ENCODE measurements around the gene TCF7L1.
"Not testable (repeated sequence)": the region's sequence is repeated elsewhere in the genome, so short reads cannot be mapped to it uniquely, and the experiment has no call there.

The TCF7L1 gene, protein sequence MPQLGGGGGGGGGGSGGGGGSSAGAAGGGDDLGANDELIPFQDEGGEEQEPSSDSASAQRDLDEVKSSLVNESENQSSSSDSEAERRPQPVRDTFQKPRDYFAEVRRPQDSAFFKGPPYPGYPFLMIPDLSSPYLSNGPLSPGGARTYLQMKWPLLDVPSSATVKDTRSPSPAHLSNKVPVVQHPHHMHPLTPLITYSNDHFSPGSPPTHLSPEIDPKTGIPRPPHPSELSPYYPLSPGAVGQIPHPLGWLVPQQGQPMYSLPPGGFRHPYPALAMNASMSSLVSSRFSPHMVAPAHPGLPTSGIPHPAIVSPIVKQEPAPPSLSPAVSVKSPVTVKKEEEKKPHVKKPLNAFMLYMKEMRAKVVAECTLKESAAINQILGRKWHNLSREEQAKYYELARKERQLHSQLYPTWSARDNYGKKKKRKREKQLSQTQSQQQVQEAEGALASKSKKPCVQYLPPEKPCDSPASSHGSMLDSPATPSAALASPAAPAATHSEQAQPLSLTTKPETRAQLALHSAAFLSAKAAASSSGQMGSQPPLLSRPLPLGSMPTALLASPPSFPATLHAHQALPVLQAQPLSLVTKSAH

GRCh38 chr2:85132834-85133637, at the start of gene TCF7L1:
Gene TCF7L1 (plus strand): TSS chr2:85133392. CDS start chr2:85133685, 293 bp downstream.
- no peak for DNase-seq (ENCODE audit: low read depth)

DNA sequence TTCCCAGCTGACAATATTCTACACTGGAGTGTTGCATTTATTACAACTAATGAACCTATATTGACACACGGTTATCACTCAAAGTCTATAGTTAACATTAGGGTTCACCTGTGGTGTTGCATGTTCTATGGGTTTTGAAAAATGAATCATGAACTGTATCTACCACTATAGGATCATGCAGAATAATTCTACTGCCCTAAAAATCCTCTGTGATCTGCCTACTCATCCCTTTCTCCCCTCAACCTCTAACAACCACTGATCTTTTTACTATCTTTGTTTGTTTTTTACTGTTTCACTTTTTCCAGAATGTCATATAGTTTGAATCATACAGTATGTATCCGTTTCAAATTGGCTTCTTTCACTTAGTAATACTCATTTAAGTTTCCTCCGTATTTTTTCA, 47.6 kb upstream of the TCF7L1 start:
- no peak for DNase-seq (ENCODE audit: low read depth)

DNA sequence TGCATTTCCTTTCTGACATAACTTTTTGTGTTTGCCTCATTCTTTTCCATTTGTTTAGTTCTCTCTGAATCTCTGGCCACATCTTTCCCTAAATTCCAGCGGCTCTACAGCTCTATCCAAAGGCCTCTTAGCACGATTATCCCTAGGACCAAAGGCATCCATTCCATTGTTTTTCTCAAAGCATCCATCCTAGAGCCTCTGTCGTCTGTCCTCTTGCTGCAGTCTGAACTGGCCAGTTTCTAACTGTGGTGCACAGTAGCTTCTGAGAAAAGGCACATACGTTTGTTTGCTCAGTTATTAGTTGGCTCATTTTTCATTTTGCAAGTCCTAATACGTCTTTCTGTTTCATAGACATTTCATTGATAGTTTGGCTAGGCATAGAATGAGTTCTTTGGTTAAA, 45.7 kb upstream of the TCF7L1 start:
- no peak for DNase-seq (ENCODE audit: low read depth)

DNA sequence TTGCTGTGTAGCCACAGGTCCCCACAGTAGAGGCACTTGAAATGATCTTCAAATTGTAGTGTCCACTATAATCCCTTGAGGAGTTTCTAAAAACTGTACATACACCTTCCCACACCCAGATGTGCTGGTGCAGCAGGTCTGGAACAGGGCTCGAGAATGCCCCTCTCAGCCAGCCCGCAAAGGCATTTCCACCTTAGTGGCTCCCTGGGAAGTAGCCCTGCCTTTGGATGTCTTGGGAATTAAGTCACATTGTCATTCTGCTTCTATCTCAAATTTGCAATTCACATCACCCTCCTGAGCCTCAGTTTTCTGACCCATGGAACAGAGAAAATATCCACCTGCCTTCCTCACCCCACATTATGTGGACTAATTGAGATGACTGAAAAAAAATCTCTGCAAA, 44.3 kb upstream of the TCF7L1 start:
- no peak for DNase-seq (ENCODE audit: low read depth)

- DNase-seq (ENCODE audit: low read depth) = no peak
These were observed 43.6 kb upstream of the TCF7L1 start for GRCh38 chr2:85089585-85089984.

DNA sequence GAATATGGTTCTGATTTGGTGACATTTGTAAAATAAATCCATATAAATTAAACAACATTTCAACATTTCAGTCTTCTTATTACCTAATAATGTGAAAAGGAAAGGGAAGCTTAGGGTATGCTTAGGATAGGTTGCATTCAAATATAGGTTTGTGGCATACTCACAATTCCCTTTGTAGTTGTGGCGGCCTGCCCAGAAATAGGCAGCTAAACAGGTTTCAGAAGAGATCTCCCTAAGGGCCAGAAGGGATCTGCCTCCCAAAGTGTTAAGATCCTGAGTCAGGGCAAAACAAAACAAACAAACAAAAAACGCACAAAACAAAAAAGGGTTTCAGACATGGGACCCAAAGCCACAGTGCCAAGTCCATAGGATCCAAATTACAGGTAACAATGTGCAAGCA, 41.4 kb upstream of the TCF7L1 start:
- DNase-seq (ENCODE audit: low read depth) = no peak

DNA sequence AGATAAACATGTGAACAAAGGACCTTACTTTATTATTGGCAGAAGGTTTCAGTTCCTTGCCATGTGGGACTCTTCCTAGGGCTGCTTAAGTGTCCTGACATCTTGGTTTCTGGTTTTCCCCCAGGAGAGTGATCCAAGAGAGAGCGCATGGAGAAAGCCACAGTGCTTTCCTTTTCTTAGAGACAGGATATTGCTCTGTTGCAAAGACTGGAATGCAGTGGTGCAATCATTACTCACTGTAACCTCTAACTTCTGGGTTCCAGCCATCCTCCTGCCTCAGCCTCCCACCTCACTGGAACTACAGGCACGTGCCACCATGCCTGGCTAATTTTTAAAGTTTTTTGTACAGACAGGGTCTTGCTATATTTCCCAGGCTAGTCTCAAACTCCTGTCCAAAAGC, 38.1 kb upstream of the TCF7L1 start:
- no peak for DNase-seq (ENCODE audit: low read depth)

GRCh38 chr2:85096616-85097015, 36.6 kb upstream of the TCF7L1 start:
- DNase-seq (ENCODE audit: low read depth) = no peak

- no peak for DNase-seq (ENCODE audit: low read depth)
These were observed 29.0 kb upstream of the TCF7L1 start for GRCh38 chr2:85104228-85104627.

- no peak for DNase-seq (ENCODE audit: low read depth)
These were observed 26.6 kb upstream of the TCF7L1 start for GRCh38 chr2:85106489-85107180.

GRCh38 chr2:85110991-85111560, 22.1 kb upstream of the TCF7L1 start:
- no peak for DNase-seq (ENCODE audit: low read depth)

GRCh38 chr2:85111819-85112281, 21.3 kb upstream of the TCF7L1 start:
- DNase-seq (ENCODE audit: low read depth) = no peak

DNA sequence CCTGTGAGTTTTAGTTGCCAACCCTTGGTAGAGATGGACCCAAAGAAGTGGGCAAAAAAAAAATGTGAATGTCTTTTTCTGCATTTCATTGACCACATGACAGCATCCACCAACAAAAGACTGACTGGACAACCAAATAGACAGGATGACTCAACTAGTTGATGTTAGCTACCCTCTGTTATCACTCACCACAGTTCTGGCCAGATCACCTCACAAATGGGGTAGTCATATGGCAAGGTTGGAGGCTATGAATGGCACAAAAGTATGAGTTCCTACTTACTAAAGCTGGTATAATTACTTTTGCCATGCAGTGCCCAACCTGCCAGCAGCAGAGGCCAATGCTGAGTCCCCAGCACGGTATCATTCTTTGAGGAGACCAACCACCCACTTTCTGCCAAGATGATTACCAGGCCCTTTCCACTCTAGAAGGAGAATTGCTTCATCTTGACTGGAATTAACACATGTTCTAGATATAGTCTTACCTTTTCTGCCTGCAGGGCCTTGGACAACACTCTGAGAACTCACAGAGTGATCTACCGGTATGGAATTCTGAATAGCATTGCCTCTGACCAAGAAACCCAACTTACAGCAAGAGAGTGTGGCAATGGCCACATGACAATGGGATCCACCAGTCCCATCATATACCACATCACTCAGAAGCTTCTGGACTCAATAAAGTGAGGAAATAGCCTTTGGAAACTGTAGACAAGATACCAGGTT, 20.1 kb upstream of the TCF7L1 start:
- DNase-seq (ENCODE audit: low read depth) = no peak

GRCh38 chr2:85114586-85115330, 18.4 kb upstream of the TCF7L1 start:
- DNase-seq (ENCODE audit: low read depth) = no peak

DNA sequence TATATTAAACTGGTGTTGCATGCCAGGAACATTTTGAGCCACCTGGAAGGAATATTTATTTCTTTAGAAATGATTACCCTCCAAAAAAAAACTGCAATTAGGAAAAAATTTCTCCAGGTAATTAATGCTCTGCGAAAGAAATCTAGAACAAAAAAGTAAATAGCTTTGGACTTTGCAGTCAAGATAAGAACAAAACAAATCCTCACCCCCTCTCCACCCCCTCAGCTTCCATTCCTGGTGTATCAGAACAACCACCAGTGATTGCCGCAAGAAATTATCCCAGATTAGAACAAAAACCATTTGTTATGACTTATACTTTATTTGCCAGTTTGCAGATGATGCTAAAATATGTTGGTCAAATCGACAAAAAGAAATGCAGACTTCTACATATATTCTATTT, 17.0 kb upstream of the TCF7L1 start:
- no peak for DNase-seq (ENCODE audit: low read depth)

- DNase-seq (ENCODE audit: low read depth) = no peak
These were observed 13.3 kb upstream of the TCF7L1 start for GRCh38 chr2:85119900-85120299.

DNA sequence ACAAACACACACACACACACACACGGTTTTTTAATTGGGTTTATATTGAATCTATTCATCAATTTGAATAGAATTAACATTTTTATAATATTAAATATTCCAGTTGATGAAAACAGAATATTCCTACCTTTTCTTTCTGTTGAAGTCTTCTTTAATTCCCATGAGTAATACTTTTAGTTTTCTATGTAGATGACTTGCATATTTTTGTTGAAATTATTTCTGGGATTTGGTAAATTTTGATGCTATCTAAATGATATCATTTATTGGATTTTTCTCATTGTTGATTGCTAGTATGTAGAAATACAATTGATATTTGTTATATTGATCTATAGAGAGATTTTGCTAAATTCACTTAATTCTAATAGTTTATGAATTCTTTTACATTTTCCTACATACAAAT, 12.8 kb upstream of the TCF7L1 start:
- DNase-seq (ENCODE audit: low read depth) = no peak

DNA sequence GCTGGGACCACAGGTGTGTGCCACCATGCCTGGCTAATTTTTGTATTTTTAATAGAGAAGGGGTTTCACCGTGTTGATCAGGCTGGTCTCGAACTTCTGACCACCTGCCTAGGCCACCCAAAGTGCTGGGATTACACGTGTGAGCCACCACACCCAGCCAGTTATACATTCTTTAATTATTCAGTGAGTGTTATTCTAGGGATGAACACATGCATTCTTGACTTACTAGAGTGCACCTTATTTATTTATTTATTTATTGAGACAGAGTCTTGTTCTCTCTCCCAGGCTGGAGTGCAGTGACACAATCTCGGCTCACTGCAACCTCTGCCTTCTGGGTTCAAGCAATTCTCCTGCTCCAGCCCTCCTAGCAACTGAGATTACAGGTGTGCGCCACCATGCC, 6.7 kb upstream of the TCF7L1 start:
- not testable (repeated sequence) for DNase-seq (ENCODE audit: low read depth)

- no peak for DNase-seq (ENCODE audit: low read depth)
These were observed 3.3 kb upstream of the TCF7L1 start for GRCh38 chr2:85129861-85130260.

DNA sequence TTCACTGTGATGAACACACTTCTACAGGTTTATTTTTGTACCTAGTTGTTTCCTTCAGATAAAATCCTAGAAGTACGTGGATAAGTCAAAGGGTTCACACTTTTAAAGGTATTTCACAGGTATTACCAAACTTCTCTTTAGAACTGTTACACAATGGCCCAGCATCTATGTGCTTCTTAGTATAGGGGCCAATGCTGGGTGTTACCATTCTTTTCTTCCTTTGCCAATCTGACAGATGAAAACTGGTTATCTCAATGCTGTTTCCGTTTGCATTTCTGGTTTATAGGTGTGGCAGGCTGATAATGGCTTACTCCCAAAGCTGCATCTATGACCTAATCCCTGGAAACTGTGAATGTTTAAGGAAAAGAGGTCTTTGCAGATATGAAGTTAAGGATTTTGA, 2.8 kb upstream of the TCF7L1 start:
- DNase-seq (ENCODE audit: low read depth) = no peak

- DNase-seq (ENCODE audit: low read depth) = no peak
These were observed 2.1 kb upstream of the TCF7L1 start for GRCh38 chr2:85131116-85131515.
